ENCODE data around the gene JPT2. TPM values are rescaled to one million over a fixed set of nuclear protein-coding genes. Genes with fewer than 3 reads are reported as not detected.

JPT2 gene
- total and polyA plus RNA-seq, 2 experiments from 2014 or later: 43.8 to 139 TPM

- Mint-ChIP-seq H3K27me3 (ENCODE audit: insufficient read depth, low read depth, poor library complexity) (peaks cover 5% of the 10 kb centered on the region), H3K4me1 (no peaks in the 10 kb centered on the region; the same call in 2 of the 3 replicates), H3K4me3 (no peak overlapping the region; the same call in 2 of the 3 replicates), H3K36me3 (ENCODE audit: low read depth) (peaks cover 62% of the 10 kb centered on the region), H3K9me3 (no peaks in the 10 kb centered on the region), H3K27ac (peak overlapping the region; percentile 58; the same call in 1 of the 2 replicates)
- no peak for ATAC-seq
- peaks cover 9% of the 10 kb centered on the region; the same call in 1 of the 2 replicates for H4K20me1 ChIP-seq (replicated peaks; ENCODE audit: insufficient read depth)
- H3K4me3 ChIP-seq: no peak overlapping the region
- TF ChIP-seq ZNF114 (CRISPR knock-in tag; IDR thresholded peaks at IDR 0.05) (no peak), POLR2AphosphoS5 (IDR thresholded peaks at IDR 0.05; ENCODE audit: low read depth) (no peak), CTCF (conservative IDR thresholded peaks at IDR 0.05; ENCODE audit: low read depth in 2 of 2) (no peak), CREB1 (CRISPR knock-in tag; IDR thresholded peaks at IDR 0.05; ENCODE audit: low read depth) (no peak), EZH2 (IDR thresholded peaks at IDR 0.05; ENCODE audit: low read depth, unreplicated experiment) (no peak), EZH2phosphoT487 (IDR thresholded peaks at IDR 0.05; ENCODE audit: unreplicated experiment) (no peak), ETS1 (IDR thresholded peaks at IDR 0.05) (no peak), ZNF331 (CRISPR knock-in tag; IDR thresholded peaks at IDR 0.05; ENCODE audit: low read depth) (no peak), JUNB (IDR thresholded peaks at IDR 0.05; ENCODE audit: unreplicated experiment) (no peak), NANOG (IDR thresholded peaks at IDR 0.05; ENCODE audit: borderline replicate concordance) (no peak), REST (IDR thresholded peaks at IDR 0.05; ENCODE audit: unreplicated experiment) (no peak), STAT1 (IDR thresholded peaks at IDR 0.05; ENCODE audit: unreplicated experiment) (no peak), ZNF462 (CRISPR knock-in tag; IDR thresholded peaks at IDR 0.05) (no peak)
- no peak overlapping the region for H2AFZ ChIP-seq
- DNase-seq (ENCODE audit: low spot score): no peak
- H3K4me1 ChIP-seq (ENCODE audit: insufficient read depth): no peaks in the 10 kb centered on the region
- no peak overlapping the region for H3K27ac ChIP-seq (ENCODE audit: low read depth)
- H3K36me3 ChIP-seq (ENCODE audit: insufficient read depth): peaks cover 8% of the 10 kb centered on the region
- no peak overlapping the region for H3K4me2 ChIP-seq
- no peaks in the 10 kb centered on the region for H3K9me2 ChIP-seq (ENCODE audit: insufficient read depth)
- peaks cover 5% of the 10 kb centered on the region; the same call in 1 of the 2 replicates for H3K79me2 ChIP-seq (replicated peaks; ENCODE audit: insufficient read depth)
- H3K27me3 ChIP-seq (ENCODE audit: insufficient read depth): no peaks in the 10 kb centered on the region
- H3F3A ChIP-seq (replicated peaks; ENCODE audit: low read depth): no peaks in the 10 kb centered on the region
These were observed 37.7 kb upstream of the JPT2 start for GRCh38 chr16:1640261-1640941.
